Measurements from ENCODE around the gene TLCD1.

Gene TLCD1

GRCh38 chr17:28745786-28746411, 19.9 kb upstream of the TLCD1 start:
- no peak for DNase-seq (ENCODE audit: low read depth)
- no peak for TF ChIP-seq CTCF (conservative IDR thresholded peaks at IDR 0.05; ENCODE audit: low read depth, low read length)
- H3K4me3 ChIP-seq (ENCODE audit: low read depth, low read length) = peak overlapping the region; percentile 87

- DNase-seq (ENCODE audit: low read depth) = peak; percentile 76
- TF ChIP-seq CTCF (conservative IDR thresholded peaks at IDR 0.05; ENCODE audit: low read depth, low read length) = peak; percentile 6
- H3K4me3 ChIP-seq (ENCODE audit: low read depth, low read length) = peak overlapping the region; percentile 87
These were observed 19.1 kb upstream of the TLCD1 start for GRCh38 chr17:28744972-28745785.

GRCh38 chr17:28744104-28744971, 18.3 kb upstream of the TLCD1 start:
- TF ChIP-seq CTCF (conservative IDR thresholded peaks at IDR 0.05; ENCODE audit: low read depth, low read length) = no peak
- DNase-seq (ENCODE audit: low read depth) = peak; percentile 46
- peak overlapping the region; percentile 87 for H3K4me3 ChIP-seq (ENCODE audit: low read depth, low read length)

GRCh38 chr17:28743243-28744103, 17.4 kb upstream of the TLCD1 start, which contains the start of gene TRAF4:
TSS of gene TRAF4 (plus strand) at chr17:28744011. CDS start at chr17:28744113, 102 bp downstream.
- DNase-seq (ENCODE audit: low read depth) = peak; percentile 97
- no peak for TF ChIP-seq CTCF (conservative IDR thresholded peaks at IDR 0.05; ENCODE audit: low read depth, low read length)
- peak within 1 kb of the TSS; percentile 87 for H3K4me3 ChIP-seq (ENCODE audit: low read depth, low read length)

- no peak for DNase-seq (ENCODE audit: low read depth)
- H3K4me3 ChIP-seq (ENCODE audit: low read depth, low read length) = no peak overlapping the region
- no peak for TF ChIP-seq CTCF (conservative IDR thresholded peaks at IDR 0.05; ENCODE audit: low read depth, low read length)
These were observed 15.6 kb upstream of the TLCD1 start for GRCh38 chr17:28741358-28742349.
